GM19035 (cell line): ENCODE measurements around the gene PTH1R.

Experiments
- ATAC-seq: cut with Tn5 transposase; IDR thresholded peaks from one replicate; pipeline ENCODE4 v1.9.1; 2021; ENCODE audit not compliant: unreplicated experiment

PTH1R gene

GRCh38 chr3:46927718-46928073 lies 50.2 kb downstream of the PTH1R start:
- no peak for ATAC-seq

- no peak for ATAC-seq
Measured at GRCh38 chr3:46928282-46928681, 50.8 kb downstream of the PTH1R start.

GRCh38 chr3:46929324-46929723 lies 51.8 kb downstream of the PTH1R start:
- no peak for ATAC-seq

- ATAC-seq, result no peak
Measured at GRCh38 chr3:46930166-46930944, 52.8 kb downstream of the PTH1R start.

GRCh38 chr3:46930945-46931403 lies 53.5 kb downstream of the PTH1R start:
- ATAC-seq, result no peak

- no peak for ATAC-seq
Measured at GRCh38 chr3:46931631-46932331, 54.3 kb downstream of the PTH1R start.

GRCh38 chr3:46932455-46933225 lies 55.1 kb downstream of the PTH1R start:
- ATAC-seq, result no peak

- ATAC-seq, result no peak
Measured at GRCh38 chr3:46933261-46933660, 55.7 kb downstream of the PTH1R start.

GRCh38 chr3:46934072-46934471 lies 56.6 kb downstream of the PTH1R start:
- no peak for ATAC-seq

GRCh38 chr3:46934498-46935167 lies 57.1 kb downstream of the PTH1R start:
- ATAC-seq, result no peak

GRCh38 chr3:46935168-46935858 lies 57.8 kb downstream of the PTH1R start:
- no peak for ATAC-seq

GRCh38 chr3:46935989-46936558 lies 58.6 kb downstream of the PTH1R start:
- ATAC-seq, result no peak

- ATAC-seq, result no peak
Measured at GRCh38 chr3:46936733-46937250, 59.3 kb downstream of the PTH1R start.

GRCh38 chr3:46938118-46938517 lies 60.6 kb downstream of the PTH1R start:
- ATAC-seq, result no peak

- ATAC-seq, result no peak
Measured at GRCh38 chr3:46939578-46940445, 62.3 kb downstream of the PTH1R start.

- no peak for ATAC-seq
Measured at GRCh38 chr3:46942076-46942475, 64.6 kb downstream of the PTH1R start.

GRCh38 chr3:46942481-46943236 lies 65.1 kb downstream of the PTH1R start:
- no peak for ATAC-seq
